Liver (tissue), 9 donors: Measurements from ENCODE around the gene DNM3. TPM values are rescaled to one million over a fixed set of nuclear protein-coding genes. Genes with fewer than 3 reads are reported as not detected.

Experiments used
- DNase-seq: peaks from one replicate; pipeline ENCODE4 v3.0.0-alpha.2; 2017; ENCODE audit warnings: low spot score
- H3K27ac ChIP-seq, 2 donors: one replicate each; pipeline ENCODE4 v1.7.0; 2013; ENCODE audit warnings: inconsistent platforms in 2 of 2, low read length in 2 of 2, control low read depth in 1 of 2, low read depth in 1 of 2, mild to moderate bottlenecking in 1 of 2
- H3K27me3 ChIP-seq, 4 donors: one replicate each; pipeline versions ENCODE4 v1.6.1 to v1.7.0; 2013; ENCODE audit warnings: low read length in 3 of 4, inconsistent platforms in 1 of 4, mild to moderate bottlenecking in 1 of 4, moderate library complexity in 1 of 4; ENCODE audit not compliant: control insufficient read depth in 4 of 4, insufficient read depth in 4 of 4
- H3K36me3 ChIP-seq, 4 donors: one replicate each; pipeline versions ENCODE4 v1.6.1 to v1.7.0; 2013; ENCODE audit warnings: low read length in 3 of 4, mild to moderate bottlenecking in 3 of 4, low read depth in 1 of 4, moderate library complexity in 1 of 4; ENCODE audit not compliant: control insufficient read depth in 4 of 4, insufficient read depth in 3 of 4
- H3K4me1 ChIP-seq, 4 donors: one replicate each; pipeline versions ENCODE4 v1.6.1 to v1.7.0; 2013; ENCODE audit warnings: low read length in 3 of 4, mild to moderate bottlenecking in 3 of 4, moderate library complexity in 1 of 4; ENCODE audit not compliant: control insufficient read depth in 4 of 4, insufficient read depth in 4 of 4
- H3K4me3 ChIP-seq, 3 donors: one replicate each; pipeline versions ENCODE4 v1.6.1 to v1.7.0; 2013; ENCODE audit warnings: low read length in 3 of 3, control low read depth in 1 of 3, low read depth in 1 of 3, mild to moderate bottlenecking in 1 of 3
- H3K9ac ChIP-seq, 2 donors: one replicate each; pipeline ENCODE4 v1.7.0; 2013; ENCODE audit warnings: low read length in 2 of 2, mild to moderate bottlenecking in 2 of 2, moderate library complexity in 2 of 2, control low read depth in 1 of 2, low read depth in 1 of 2
- H3K9me3 ChIP-seq, 4 donors: one replicate each; pipeline versions ENCODE4 v1.6.1 to v1.7.0; 2013; ENCODE audit warnings: low read length in 3 of 4; ENCODE audit not compliant: control insufficient read depth in 4 of 4
- FOXA1 ChIP-seq: IDR thresholded peaks from 2 replicates; pipeline ENCODE4 v1.6.1; 2016; ENCODE audit warnings: antibody characterized with exemption
- FOXA2 ChIP-seq: IDR thresholded peaks from 2 replicates; pipeline ENCODE4 v1.6.1; 2016; ENCODE audit warnings: antibody characterized with exemption
- HNF4A ChIP-seq, 2 donors: conservative IDR thresholded peaks; 2 replicates each; pipeline ENCODE4 v1.6.1; 2016; ENCODE audit warnings: antibody characterized with exemption in 2 of 2, mild to moderate bottlenecking in 2 of 2
- HNF4G ChIP-seq: IDR thresholded peaks from 2 replicates; pipeline ENCODE4 v1.6.1; 2016; ENCODE audit warnings: antibody characterized with exemption
- JUND ChIP-seq, 2 donors: IDR thresholded peaks; 2 replicates each; pipeline ENCODE4 v1.6.1; 2016; ENCODE audit warnings: antibody characterized with exemption in 2 of 2
- NR2F2 ChIP-seq: IDR thresholded peaks from 2 replicates; pipeline ENCODE4 v1.6.1; 2016; ENCODE audit warnings: antibody characterized with exemption
- RAD21 ChIP-seq, 2 donors: IDR thresholded peaks; 2 replicates each; pipeline ENCODE4 v1.6.1; 2016; ENCODE audit warnings: antibody characterized with exemption in 2 of 2, mild to moderate bottlenecking in 2 of 2
- RXRA ChIP-seq, 2 donors: IDR thresholded peaks; 2 replicates each; pipeline ENCODE4 v1.6.1; 2017 to 2018; ENCODE audit warnings: antibody characterized with exemption in 2 of 2, mild to moderate bottlenecking in 1 of 2
- SP1 ChIP-seq: IDR thresholded peaks from 2 replicates; pipeline ENCODE4 v1.6.1; 2018; ENCODE audit warnings: antibody characterized with exemption, mild to moderate bottlenecking
- TAF1 ChIP-seq: conservative IDR thresholded peaks from 2 replicates; pipeline ENCODE4 v1.6.1; 2016; ENCODE audit warnings: antibody characterized with exemption, mild to moderate bottlenecking
- YY1 ChIP-seq: IDR thresholded peaks from 2 replicates; pipeline ENCODE4 v1.6.1; 2016; ENCODE audit warnings: antibody characterized with exemption, mild to moderate bottlenecking
- WGBS: extraction: QIAGEN DNeasy Blood & Tissue Kit; methylation state at CpG from one replicate; pipeline ENCODE4 v1.1.7; 2013; 5-methylcytosine and 5-hydroxymethylcytosine counted together
- polyA plus RNA-seq, 2 donors: library from polyadenylated mRNA; stranded (reverse) in 1 of 2; unstranded in 1 of 2; fragments of 200-250 nt in 1 of 2; fragments of >200 nt in 1 of 2; fragmentation: Nextera tagmentation in 1 of 2; extraction: Ambion mirVana in 1 of 2; gene quantifications; one replicate each; pipeline versions ENCODE4 v1.2.1 to v1.2.3, GENCODE V29; 2013 to 2015
- total RNA-seq, 2 donors: library from RNA; depleted of rRNA; stranded (reverse); fragments of >200 nt; gene quantifications; one replicate each; pipeline ENCODE4 v1.2.3, GENCODE V29; 2014
- TF ChIP-seq, protein P1 (sequence below): IDR thresholded peaks from 2 replicates; pipeline ENCODE4 v1.6.1; 2016; ENCODE audit warnings: antibody characterized with exemption
- TF ChIP-seq, protein P2 (sequence below): IDR thresholded peaks from 2 replicates; pipeline ENCODE4 v1.6.1; 2016; ENCODE audit warnings: antibody characterized with exemption
- TF ChIP-seq, protein P3 (sequence below): fragments of 150-350 bp; IDR thresholded peaks from 2 replicates; pipeline ENCODE4 v1.5.1; 2017; ENCODE audit warnings: improper control_type of control experiment, low read depth, low read length; ENCODE audit not compliant: missing input control
- donor health status: healthy.
- donor health status: healthy.
- donor health status: healthy.
- donor health status: healthy.
- donor health status: healthy.

DNM3 gene
- total and polyA plus RNA-seq, 4 donors, result 0.08 to 3.2 (median 1.0) TPM

DNA sequence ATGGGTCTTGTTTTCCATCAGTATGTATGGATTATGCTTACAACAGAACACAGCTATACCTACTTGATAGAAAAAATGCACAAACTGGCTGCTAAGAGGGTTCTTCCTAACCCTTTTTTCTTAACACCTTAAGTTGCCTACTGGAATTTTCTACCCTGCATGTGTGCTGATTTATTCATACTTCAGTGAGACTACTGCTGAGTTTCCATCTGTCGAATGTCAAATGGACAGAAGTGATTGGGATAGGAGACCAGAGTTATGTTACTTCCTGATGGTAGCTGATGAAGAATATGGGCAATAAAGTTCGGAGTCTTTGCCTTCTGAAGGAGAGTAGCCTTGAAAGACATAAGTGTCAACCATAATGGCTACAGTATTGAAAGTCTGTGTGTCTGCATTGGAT, 6.5 kb upstream of the DNM3 start:
- WGBS, result 95% methylated on average over 2 of the region's 2 CpGs

DNA sequence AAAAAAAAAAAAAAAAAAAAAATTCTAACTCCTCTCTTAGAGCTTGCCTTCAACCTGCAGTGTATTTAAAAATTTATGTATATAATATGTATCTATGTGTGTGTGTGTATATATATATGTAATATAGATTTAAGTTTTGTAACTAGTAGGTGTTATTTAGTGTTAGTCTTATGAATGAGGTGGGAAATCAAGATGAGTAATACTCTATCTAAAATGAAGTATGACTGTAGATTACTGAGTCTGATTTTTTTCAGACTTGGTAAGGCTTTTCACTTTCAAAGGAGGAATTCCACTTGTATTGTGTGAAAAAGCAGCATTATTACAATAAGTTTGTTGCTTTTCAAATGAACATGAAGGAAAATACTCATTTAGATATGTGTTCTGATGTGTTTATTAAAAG, 5.4 kb upstream of the DNM3 start:
- TF ChIP-seq, protein P1, sequence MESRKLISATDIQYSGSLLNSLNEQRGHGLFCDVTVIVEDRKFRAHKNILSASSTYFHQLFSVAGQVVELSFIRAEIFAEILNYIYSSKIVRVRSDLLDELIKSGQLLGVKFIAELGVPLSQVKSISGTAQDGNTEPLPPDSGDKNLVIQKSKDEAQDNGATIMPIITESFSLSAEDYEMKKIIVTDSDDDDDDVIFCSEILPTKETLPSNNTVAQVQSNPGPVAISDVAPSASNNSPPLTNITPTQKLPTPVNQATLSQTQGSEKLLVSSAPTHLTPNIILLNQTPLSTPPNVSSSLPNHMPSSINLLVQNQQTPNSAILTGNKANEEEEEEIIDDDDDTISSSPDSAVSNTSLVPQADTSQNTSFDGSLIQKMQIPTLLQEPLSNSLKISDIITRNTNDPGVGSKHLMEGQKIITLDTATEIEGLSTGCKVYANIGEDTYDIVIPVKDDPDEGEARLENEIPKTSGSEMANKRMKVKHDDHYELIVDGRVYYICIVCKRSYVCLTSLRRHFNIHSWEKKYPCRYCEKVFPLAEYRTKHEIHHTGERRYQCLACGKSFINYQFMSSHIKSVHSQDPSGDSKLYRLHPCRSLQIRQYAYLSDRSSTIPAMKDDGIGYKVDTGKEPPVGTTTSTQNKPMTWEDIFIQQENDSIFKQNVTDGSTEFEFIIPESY, result no peak
- TF ChIP-seq FOXA1, result no peak
- TF ChIP-seq YY1, result no peak
- no peak for TF ChIP-seq RAD21 (IDR thresholded peaks at IDR 0.05)
- TF ChIP-seq JUND (IDR thresholded peaks at IDR 0.05), result no peak
- no peak for TF ChIP-seq NR2F2
- Histone ChIP-seq H3K4me1 (no peaks in the 10 kb centered on the region), H3K4me3 (no peak overlapping the region), H3K27me3 (peaks cover 0 to 5% (median 1%) of the 10 kb centered on the region in 4 donors), H3K27ac (no peak overlapping the region), H3K9me3 (peaks cover 1 to 7% (median 5%) of the 10 kb centered on the region in 4 donors), H3K36me3 (no peaks in the 10 kb centered on the region), H3K9ac (no peak overlapping the region)
- no peak for DNase-seq

More for the DNA sequence above, 6.5 kb upstream of the DNM3 start:
- no peaks in the 10 kb centered on the region for H3K4me1 ChIP-seq
- TF ChIP-seq RXRA (IDR thresholded peaks at IDR 0.05), result no peak
- TF ChIP-seq JUND (IDR thresholded peaks at IDR 0.05), result no peak
- TF ChIP-seq TAF1, result no peak
- no peak for TF ChIP-seq YY1
- no peak for TF ChIP-seq HNF4A (conservative IDR thresholded peaks at IDR 0.05)
- TF ChIP-seq, protein P1, result no peak
- no peak for TF ChIP-seq HNF4G
- TF ChIP-seq, protein P2, sequence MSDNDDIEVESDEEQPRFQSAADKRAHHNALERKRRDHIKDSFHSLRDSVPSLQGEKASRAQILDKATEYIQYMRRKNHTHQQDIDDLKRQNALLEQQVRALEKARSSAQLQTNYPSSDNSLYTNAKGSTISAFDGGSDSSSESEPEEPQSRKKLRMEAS, result no peak
- TF ChIP-seq SP1, result no peak
- TF ChIP-seq FOXA2, result no peak
- TF ChIP-seq, protein P3, sequence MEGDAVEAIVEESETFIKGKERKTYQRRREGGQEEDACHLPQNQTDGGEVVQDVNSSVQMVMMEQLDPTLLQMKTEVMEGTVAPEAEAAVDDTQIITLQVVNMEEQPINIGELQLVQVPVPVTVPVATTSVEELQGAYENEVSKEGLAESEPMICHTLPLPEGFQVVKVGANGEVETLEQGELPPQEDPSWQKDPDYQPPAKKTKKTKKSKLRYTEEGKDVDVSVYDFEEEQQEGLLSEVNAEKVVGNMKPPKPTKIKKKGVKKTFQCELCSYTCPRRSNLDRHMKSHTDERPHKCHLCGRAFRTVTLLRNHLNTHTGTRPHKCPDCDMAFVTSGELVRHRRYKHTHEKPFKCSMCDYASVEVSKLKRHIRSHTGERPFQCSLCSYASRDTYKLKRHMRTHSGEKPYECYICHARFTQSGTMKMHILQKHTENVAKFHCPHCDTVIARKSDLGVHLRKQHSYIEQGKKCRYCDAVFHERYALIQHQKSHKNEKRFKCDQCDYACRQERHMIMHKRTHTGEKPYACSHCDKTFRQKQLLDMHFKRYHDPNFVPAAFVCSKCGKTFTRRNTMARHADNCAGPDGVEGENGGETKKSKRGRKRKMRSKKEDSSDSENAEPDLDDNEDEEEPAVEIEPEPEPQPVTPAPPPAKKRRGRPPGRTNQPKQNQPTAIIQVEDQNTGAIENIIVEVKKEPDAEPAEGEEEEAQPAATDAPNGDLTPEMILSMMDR, result no peak
- TF ChIP-seq NR2F2, result no peak
- TF ChIP-seq FOXA1, result no peak
- H3K27me3 ChIP-seq, result no peaks in the 10 kb centered on the region
- no peaks in the 10 kb centered on the region for H3K9me3 ChIP-seq
- no peak overlapping the region for H3K4me3 ChIP-seq
- DNase-seq, result no peak
- no peak overlapping the region for H3K27ac ChIP-seq
- H3K9ac ChIP-seq, result no peak overlapping the region
- no peaks in the 10 kb centered on the region for H3K36me3 ChIP-seq
